22Rv1 (cell line): Measurements from ENCODE around the gene WDR35.

Source experiments
- H3K27ac ChIP-seq: fragments of 450-650 bp; 2 replicates; pipeline ENCODE4 v1.5.1; 2017
- CTCF ChIP-seq: fragments of 450-650 bp; IDR thresholded peaks from 2 replicates; pipeline ENCODE4 v1.5.1; 2017; ENCODE audit warnings: mild to moderate bottlenecking
- ZFX ChIP-seq: fragments of 450-650 bp; IDR thresholded peaks from 2 replicates; pipeline ENCODE4 v1.6.1; 2017; ENCODE audit warnings: antibody characterized with exemption, borderline replicate concordance

Gene WDR35

GRCh38 chr2:19866771-19867170 is 123.1 kb downstream of the WDR35 start:
- no peak overlapping the region for H3K27ac ChIP-seq
- TF ChIP-seq ZFX = no peak
- no peak for TF ChIP-seq CTCF

GRCh38 chr2:19865151-19865550 is 124.8 kb downstream of the WDR35 start:
- H3K27ac ChIP-seq = no peak overlapping the region
- TF ChIP-seq ZFX (no peak), CTCF (no peak)

- no peak overlapping the region for H3K27ac ChIP-seq
- TF ChIP-seq CTCF = no peak
- TF ChIP-seq ZFX = no peak
These were observed 125.5 kb downstream of the WDR35 start for GRCh38 chr2:19864381-19864780.

- no peak overlapping the region for H3K27ac ChIP-seq
- TF ChIP-seq CTCF = peak; percentile 90
- TF ChIP-seq ZFX = no peak
These were observed 126.4 kb downstream of the WDR35 start for GRCh38 chr2:19863303-19864041.

GRCh38 chr2:19861813-19862212 is 128.1 kb downstream of the WDR35 start:
- no peak for TF ChIP-seq ZFX
- TF ChIP-seq CTCF = no peak
- no peak overlapping the region for H3K27ac ChIP-seq
